UCSD-AML1 (cell line): ENCODE measurements around the gene SMARCA2.
"Not testable (repeated sequence)": the region's sequence is repeated elsewhere in the genome, so short reads cannot be mapped to it uniquely, and the experiment has no call there.

Experiments used
- DNase-seq: peaks from one replicate; lab custom pipeline; 2025; ENCODE audit not compliant: unreplicated experiment; lab: John Stamatoyannopoulos, UW

Gene SMARCA2

GRCh38 chr9:2134391-2134790, 119.2 kb downstream of the SMARCA2 start:
- DNase-seq, result no peak

DNA sequence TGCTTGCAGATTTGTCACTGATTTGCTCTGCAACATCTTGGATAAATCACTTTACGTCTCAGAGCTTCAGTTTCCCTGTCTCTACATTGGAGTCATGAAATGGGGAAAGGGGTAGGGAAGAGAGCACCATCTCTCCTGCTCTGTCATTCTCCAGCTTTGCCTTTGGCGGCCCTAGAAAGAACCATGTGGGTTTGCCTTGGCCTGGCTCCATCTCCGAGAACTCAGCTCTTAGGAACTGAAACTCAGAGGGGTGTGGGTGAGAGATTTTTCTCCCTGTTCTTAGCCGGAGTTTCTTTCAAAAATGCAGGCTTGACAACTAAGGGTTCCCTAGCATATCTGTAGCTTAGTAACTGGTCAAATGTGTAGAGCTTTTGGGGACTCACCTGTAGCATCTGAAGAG, 123.5 kb downstream of the SMARCA2 start:
- DNase-seq, result no peak

DNA sequence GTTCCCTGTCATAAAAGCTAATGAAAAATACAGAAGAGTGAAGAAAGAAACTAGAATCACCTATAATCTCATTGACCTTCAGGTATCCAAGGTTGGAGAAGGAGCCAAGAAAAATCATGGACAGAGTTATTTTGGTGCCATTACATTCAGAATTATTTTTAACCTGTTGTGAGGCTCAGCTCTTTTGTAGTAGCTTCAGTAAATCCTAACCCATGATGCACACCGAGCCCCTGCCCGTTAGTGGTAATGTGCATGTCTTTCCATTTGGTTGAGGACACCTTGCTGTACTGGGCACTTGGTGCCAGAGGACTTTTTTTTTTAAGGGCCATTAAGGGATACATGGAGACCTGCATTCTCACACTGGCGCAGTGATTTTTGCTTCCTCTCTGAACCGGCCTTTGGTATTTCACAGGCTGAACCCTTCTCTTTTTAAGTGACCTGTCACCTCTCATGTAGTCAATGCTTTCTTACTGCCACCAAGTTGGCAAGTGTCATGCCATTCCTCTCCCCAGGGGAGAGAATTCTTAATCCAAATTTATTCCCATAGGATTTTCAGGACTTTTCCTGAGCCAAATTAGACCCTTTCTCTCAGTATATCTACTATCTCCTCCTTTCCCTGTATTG, 125.6 kb downstream of the SMARCA2 start:
- no peak for DNase-seq

DNA sequence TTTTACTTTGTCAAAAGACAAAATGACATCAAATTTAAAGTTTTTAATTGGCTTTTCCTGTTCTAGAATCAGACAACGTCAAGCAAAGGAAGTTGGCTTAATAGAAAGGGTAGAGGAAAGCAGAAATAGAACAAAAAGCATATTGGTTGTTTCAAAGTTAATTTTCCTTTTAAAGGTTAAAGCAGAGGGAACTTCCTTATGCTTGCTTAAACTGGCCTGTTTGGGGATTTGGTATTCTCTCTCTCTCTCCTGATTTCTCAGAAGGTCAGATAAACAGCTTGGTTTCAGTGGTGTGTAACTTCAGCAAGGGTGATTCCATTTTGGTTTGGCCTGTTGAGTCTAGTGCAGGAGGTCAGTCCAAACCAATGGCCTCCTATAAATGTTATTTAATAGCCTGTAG, 127.1 kb downstream of the SMARCA2 start:
- no peak for DNase-seq

DNA sequence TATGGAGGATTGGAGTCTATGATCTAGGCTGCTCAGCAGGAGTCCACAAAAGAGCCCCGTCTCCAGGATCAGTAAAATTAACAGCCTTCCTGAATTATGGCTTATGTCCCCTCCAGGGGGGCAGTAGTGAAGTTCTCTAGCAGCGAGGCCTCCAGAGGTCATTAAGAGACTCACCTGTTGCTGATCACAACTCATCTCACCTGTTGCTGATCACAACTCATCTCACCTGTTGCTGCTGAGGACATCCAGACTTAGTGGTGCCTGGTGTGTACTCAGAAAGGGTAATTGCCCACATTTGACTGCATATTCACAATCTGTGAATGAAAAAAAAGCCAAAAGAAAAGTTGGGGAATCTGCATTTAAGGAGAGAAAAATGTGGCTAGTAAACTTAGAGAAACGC, 129.5 kb downstream of the SMARCA2 start:
- no peak for DNase-seq

DNA sequence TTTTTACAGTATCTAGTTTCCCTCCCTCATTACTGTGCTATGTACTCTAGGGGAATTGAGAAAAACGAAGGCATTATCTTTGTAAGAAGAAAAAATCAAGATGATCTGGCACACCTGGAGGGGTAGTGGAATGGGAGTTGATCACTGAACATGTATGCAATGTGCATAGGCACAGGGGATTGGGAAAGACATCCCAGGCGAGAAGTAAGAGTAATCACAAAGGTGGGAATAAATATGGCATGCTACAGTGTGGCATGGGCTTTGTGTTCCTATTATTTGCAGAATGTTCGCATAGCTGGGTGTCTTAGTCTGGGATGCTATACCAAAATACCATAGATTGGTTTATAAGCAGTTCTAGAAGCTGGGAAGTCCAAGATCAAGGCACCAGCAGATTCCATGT, 130.6 kb downstream of the SMARCA2 start:
- no peak for DNase-seq

- not testable (repeated sequence) for DNase-seq
Measured at GRCh38 chr9:2146700-2147099, 131.6 kb downstream of the SMARCA2 start.

- DNase-seq, result no peak
Measured at GRCh38 chr9:2150338-2150737, 135.2 kb downstream of the SMARCA2 start.

- no peak for DNase-seq
Measured at GRCh38 chr9:2151171-2151570, 136.0 kb downstream of the SMARCA2 start.

GRCh38 chr9:2152966-2153629, 138.0 kb downstream of the SMARCA2 start:
- no peak for DNase-seq

DNA sequence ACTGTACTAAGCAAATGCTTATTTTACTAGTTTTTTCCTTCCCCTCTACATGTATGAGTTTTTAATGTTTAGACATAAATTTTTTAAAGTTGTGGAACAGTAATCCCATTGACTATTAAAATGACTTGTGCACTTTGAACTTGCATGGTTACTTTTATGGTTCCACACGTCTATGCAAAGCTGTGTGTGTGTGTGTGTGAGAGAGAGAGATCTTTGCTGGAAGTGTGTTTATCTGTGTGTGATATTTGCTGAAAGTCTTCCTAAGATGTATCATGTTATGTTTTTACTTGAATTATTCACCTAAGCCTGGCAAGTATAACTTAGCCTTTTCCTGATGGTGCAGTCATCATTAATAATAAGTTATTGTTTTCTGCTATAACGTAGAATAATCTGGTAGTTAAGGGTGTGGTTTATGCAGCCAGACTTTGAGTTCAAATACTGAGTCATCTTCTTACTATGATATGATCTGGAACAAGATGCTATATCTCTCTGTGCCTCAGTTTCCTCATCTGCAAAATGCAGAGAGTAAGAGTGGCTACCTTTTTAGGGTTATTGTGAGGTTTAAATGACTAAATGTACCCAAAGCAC, 138.6 kb downstream of the SMARCA2 start:
- no peak for DNase-seq

GRCh38 chr9:2154731-2155130, 139.6 kb downstream of the SMARCA2 start:
- no peak for DNase-seq

DNA sequence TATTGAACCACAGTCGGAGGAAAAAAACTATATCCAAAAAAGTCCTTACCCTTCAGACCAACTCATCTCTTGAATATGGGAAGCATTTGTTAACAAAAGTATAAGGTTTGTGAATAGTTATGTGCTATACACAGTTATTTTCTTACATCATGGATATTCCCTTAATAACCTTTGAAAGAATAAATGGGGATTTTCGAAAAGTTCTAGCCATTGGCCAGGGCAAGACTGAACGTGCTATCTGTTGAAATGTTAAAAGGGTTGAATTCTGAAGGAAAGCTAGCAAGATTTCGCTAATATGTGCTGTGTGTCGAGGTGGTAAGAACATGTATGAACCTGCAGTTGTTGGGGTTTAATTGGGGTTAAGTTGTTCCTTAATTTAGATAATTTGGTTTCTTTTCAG, 140.8 kb downstream of the SMARCA2 start:
- no peak for DNase-seq

DNA sequence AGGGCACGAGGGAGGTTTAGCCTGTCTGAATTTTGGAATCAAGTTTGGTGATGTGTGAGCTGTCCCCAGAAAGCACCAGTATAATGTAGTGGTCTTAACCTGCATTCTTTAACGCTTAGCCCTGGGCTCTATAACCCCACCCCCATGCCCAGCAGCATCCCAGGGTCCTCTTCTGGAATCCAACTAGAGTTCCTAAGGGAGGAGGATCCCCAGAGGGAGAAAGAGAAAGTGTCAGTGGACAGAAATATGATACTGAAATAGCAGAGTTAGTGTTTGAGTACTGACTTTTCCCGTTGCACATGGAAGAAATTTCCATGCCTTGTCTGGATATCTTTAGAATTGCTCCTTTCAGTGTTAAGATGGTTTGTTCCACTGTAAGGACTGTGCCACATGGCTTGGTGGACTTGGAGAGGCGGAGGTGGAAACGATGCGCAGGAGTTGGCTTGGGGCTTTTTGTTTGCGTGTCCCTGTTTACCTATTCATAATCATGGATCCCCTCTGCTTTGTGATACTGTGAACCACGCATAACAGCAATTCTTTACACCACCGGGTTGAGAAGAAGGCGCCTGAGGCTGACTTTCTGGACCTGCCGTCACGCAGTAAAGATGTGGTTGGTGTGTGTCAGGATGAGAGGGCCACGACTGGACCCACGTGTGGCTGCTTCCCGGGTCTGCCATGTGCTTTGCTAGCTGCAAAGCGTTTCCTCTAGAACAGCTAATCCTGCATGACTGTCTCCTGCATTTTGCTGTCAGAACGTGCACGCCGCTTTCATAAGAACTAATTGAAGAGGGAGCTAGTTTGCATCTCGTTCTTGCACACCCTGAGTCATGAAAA, 142.3 kb downstream of the SMARCA2 start:
- peak; percentile 33 for DNase-seq

GRCh38 chr9:2158111-2158610, 143.0 kb downstream of the SMARCA2 start:
- DNase-seq, result peak; percentile 39

GRCh38 chr9:2158766-2159430, 143.8 kb downstream of the SMARCA2 start:
- DNase-seq, result no peak

- no peak for DNase-seq
Measured at GRCh38 chr9:2159521-2160454, 144.6 kb downstream of the SMARCA2 start.

DNA sequence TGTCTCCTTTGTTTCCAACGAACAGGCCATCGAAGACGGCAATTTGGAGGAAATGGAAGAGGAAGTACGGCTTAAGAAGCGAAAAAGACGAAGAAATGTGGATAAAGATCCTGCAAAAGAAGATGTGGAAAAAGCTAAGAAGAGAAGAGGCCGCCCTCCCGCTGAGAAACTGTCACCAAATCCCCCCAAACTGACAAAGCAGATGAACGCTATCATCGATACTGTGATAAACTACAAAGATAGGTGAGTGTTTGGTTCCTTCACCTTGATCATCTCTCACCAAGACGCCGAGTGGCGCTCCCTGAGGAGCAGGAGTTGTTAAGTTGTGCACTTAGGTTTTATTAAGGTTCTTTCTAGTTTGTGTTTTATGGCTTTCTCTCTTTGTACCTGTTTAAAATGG, 146.5 kb downstream of the SMARCA2 start:
- DNase-seq, result no peak

GRCh38 chr9:2163231-2163885, 148.2 kb downstream of the SMARCA2 start:
- no peak for DNase-seq
